RWPE1 (cell line): ENCODE data around the gene MRPS6.
A peak's percentile ranks its signal among the peaks of the same experiment; 100 is the strongest.

Experiments used
- CTCF ChIA-PET: fragments of 350-600 bp; sonication (Branson Sonifier 250); formaldehyde crosslinking; extraction: SDS; loops from one replicate; lab custom pipeline; 2021; lab: Yijun Ruan, JAX
- POLR2A ChIA-PET: fragments of 400-600 bp; formaldehyde crosslinking; extraction: SDS; loops from one replicate; lab custom pipeline; 2020; ENCODE audit warnings: antibody characterized with exemption; ENCODE audit not compliant: low non-redundant PET; lab: Yijun Ruan, JAX
- DNase-seq: peaks from one replicate; pipeline ENCODE4 v3.0.0; 2012; ENCODE audit warnings: low spot score
- H3K27ac ChIP-seq: fragments of 450-650 bp; 2 replicates; pipeline ENCODE4 v1.5.1; 2017
- TF ChIP-seq, protein P1 (sequence below): fragments of 450-650 bp; conservative IDR thresholded peaks from 2 replicates; pipeline ENCODE4 v1.5.1; 2017; ENCODE audit warnings: low read depth, mild to moderate bottlenecking

Gene MRPS6

DNA sequence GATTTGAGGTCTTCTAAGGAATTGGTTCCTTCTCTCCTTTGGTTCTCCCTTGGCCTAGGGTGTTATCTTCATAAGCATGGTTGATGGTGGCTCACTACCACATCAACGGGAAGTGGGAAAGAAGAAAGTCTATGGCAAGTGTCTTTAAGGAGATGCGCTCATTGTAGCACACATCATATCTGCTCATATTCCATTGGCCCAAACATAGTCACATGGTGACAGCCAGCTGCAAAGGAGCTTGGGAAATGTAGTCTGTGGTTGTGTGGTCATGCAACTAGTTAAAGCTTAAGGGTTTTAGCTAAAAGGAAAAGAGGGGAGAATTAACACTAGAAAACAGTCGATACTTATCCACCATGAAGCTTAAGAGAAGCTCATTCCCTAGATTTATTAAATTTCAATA, 11.4 kb upstream of the MRPS6 start:
- CTCF ChIA-PET = no interaction called here
- H3K27ac ChIP-seq = no peak overlapping the region
- TF ChIP-seq, protein P1, sequence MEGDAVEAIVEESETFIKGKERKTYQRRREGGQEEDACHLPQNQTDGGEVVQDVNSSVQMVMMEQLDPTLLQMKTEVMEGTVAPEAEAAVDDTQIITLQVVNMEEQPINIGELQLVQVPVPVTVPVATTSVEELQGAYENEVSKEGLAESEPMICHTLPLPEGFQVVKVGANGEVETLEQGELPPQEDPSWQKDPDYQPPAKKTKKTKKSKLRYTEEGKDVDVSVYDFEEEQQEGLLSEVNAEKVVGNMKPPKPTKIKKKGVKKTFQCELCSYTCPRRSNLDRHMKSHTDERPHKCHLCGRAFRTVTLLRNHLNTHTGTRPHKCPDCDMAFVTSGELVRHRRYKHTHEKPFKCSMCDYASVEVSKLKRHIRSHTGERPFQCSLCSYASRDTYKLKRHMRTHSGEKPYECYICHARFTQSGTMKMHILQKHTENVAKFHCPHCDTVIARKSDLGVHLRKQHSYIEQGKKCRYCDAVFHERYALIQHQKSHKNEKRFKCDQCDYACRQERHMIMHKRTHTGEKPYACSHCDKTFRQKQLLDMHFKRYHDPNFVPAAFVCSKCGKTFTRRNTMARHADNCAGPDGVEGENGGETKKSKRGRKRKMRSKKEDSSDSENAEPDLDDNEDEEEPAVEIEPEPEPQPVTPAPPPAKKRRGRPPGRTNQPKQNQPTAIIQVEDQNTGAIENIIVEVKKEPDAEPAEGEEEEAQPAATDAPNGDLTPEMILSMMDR = no peak
- no peak for DNase-seq
- POLR2A ChIA-PET = no interaction called here

- no peak for DNase-seq
- TF ChIP-seq, protein P1 = no peak
- no peak overlapping the region for H3K27ac ChIP-seq
- ChIA-PET CTCF (no interaction called here), POLR2A (no interaction called here)
Observed at GRCh38 chr21:34065027-34065426, 8.4 kb upstream of the MRPS6 start.

DNA sequence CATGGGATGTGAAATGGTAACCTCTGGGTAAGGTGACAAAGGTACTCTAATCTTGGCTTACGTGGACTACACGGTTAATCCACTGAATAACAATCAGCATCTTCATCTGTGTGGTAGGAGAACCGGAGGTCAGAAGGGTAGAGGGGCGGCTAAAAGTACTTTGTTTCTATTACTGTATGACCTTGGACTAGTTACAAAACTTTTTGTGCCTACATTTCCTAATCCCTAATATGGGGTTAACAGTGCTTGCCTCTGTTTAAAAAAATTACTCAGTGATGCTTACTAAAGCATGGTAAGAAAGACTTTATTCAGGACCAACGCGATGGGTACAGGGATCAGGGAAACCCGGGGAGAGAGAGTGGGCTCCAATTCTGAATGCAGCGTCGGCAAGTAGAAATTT, 1.7 kb upstream of the MRPS6 start:
- ChIA-PET CTCF (interaction anchor here (0.7 to 6.2 kb wide), 3 partner anchors 130 to 148 kb away, joined by 3 to 39 read pairs (median 5); no protein-coding TSS in a partner anchor), POLR2A (no interaction called here)
- TF ChIP-seq, protein P1 = no peak

DNA sequence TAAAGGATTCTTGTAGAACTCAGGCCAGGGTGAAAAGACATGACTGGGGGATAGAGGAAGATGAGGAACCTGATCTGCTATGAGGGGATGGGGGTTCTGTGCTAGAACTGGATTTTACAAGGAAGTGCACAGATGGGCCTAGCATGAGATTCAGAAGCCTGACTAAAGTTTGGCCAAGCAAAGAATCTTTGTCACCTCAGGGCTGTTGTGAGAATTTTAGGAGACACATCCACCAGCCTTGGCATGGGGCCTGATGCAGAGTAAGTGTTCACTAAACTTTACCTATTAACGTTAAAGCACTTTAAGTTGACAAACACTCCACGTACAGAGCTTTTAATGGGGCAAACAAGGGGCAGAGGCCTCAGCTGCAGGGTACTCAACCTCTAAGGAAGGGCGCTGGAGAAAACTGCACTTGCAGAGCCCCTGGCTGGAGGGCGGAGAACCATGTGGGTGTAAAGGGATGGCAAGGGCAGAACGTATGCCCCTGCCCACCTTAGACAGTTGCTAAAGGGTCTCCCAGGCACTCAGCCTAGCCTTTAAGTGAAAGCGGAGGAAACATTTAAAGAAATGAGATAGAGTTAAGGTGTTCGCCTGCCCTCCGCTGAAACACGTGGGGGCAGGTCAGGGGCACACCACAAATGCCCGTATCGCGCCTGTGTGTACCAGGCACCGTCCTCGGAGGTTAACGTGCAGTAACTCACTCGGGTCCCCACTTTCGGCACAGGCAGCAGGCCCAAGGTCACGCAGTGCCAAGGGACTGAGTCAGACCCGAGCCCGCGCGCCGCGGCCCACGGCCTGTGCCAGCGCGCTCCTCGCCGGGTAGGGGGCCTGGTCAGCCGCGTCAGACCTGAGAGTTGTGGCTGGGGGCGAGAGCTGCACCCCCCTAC, 990 bp upstream of the MRPS6 start:
- no peak for DNase-seq
- ChIA-PET POLR2A (no interaction called here), CTCF (interaction anchor here (1.9 to 6.2 kb wide), 2 partner anchors 149 to 275 kb away, joined by 5 to 39 read pairs; no protein-coding TSS in a partner anchor)
- TF ChIP-seq, protein P1 = no peak
- H3K27ac ChIP-seq = peak overlapping the region; percentile 82

More for the DNA sequence above, 1.7 kb upstream of the MRPS6 start:
- H3K27ac ChIP-seq = no peak overlapping the region
- no peak for DNase-seq

DNA sequence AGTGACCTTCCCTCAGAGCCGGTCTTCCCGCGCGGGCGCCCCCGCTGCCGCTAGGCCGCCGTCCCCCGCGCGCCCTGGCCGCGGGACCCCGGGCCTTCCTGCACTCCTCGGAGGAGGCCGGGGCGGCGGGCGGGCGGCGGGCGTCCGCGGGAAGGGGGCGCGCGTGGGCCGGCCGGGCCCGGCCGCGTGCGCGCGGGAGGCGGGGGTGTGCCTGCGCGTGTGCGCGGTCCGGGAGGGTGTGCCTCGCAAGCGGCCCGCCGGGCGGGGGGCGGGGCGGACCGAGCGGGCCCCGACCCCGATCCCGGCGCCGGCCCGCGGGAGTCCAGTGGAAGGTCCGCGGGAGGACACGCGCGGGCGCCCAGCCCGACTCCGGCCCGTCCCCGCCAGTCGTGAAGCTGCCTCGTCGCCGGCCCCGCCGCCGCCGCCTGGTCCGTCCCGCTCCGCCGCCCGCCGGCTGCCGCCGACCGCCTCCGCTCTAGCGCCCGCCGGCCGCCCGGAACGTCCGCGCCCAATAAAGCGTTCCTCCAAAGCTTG, 438 bp downstream of the MRPS6 start:
- peak overlapping the region; percentile 82 for H3K27ac ChIP-seq
- TF ChIP-seq, protein P1 = no peak
- POLR2A ChIA-PET = no interaction called here
- CTCF ChIA-PET = interaction anchor here (0.6 to 6.2 kb wide), 5 partner anchors 19 to 879 kb away, joined by 3 to 39 read pairs (median 4); no protein-coding TSS in a partner anchor
- peak; percentile 15 for DNase-seq

GRCh38 chr21:34074283-34075090, 1.1 kb downstream of the MRPS6 start:
- CTCF ChIA-PET = interaction anchor here (0.6 to 6.2 kb wide), 6 partner anchors 18 to 878 kb away, joined by 3 to 39 read pairs (median 4); no protein-coding TSS in a partner anchor
- TF ChIP-seq, protein P1 = no peak
- DNase-seq = peak; percentile 17
- peak overlapping the region; percentile 82 for H3K27ac ChIP-seq
- POLR2A ChIA-PET = no interaction called here
